ENCODE data around the gene CD9.
"Not testable (repeated sequence)": the region's sequence is repeated elsewhere in the genome, so short reads cannot be mapped to it uniquely, and the experiment has no call there.

Gene CD9

DNA sequence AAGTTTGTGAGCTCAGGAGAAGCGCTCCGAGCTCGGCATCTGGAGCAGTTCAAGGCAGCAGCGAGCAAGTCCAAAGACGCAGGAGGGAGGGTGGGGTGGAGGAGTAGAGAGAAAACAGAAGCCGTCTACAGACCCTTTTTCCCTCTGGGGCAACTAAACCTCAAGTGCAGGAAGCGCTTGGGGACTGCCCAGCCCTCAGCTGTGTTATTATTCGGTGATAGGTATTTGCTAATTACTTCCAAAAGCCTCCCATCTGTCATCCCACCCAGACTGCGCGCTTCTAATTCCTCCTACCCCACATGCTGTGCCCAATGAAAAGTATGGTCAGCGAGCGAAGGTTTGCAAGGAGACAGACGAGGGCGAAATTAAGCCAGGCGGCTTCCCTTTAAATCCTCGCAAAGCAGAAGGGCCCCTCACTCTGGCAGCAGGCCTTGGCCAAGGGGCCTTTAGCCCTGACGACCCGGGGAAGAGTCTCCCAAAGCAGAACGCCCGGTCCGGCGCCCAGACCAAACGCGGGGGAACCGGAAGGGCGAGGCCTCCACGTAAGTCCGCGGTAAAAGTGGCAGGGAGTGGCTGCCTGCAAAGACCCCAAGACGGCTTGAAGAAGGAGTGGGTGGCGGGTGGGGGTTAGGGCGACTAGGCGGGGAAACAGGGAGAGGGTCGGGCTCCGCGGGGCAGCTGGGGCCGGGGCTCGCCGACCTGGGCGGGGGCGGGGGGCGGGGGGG, 507 bp upstream of the CD9 start:
- DNase-seq = no peak

DNA sequence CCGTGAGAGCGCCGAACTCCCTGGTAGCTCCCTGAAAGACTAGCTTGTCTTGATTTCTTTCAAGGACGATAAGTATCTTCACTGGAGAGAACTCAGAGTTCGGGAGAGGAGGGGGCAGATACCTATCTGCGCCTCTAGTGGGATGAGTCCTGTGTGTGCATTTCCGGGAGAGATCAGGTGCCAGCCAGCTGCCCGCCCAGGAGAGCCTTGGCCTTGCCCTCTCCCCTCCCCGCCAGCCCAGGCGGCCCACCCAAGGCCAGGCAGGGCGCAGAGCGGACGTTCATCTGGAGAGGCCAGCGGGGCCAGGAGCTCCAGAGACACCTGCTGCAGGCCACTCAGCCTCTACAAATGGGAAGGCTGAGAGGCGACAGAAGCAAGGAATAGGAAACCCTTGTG, 1.0 kb downstream of the CD9 start:
- DNase-seq = peak; percentile 45

DNA sequence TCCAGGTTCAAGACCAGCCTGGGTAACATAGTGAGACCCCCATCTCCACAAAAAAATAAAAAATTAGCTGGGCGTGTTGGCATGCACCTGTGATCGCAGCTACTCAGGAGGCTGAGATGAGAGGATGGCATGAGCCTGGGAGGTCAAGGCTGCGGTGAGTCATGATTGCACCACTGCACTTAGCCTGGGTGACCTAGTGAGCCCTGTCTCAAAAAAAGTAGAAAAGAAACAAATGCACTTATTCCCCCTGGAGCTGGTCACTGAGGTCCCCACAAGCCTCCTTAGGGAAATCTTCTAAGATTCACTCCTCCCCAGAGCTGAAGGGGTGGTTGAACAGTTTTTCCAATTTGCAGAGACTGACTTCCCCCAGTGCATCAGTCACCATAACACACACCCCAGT, 1.6 kb downstream of the CD9 start:
- no peak for DNase-seq

DNA sequence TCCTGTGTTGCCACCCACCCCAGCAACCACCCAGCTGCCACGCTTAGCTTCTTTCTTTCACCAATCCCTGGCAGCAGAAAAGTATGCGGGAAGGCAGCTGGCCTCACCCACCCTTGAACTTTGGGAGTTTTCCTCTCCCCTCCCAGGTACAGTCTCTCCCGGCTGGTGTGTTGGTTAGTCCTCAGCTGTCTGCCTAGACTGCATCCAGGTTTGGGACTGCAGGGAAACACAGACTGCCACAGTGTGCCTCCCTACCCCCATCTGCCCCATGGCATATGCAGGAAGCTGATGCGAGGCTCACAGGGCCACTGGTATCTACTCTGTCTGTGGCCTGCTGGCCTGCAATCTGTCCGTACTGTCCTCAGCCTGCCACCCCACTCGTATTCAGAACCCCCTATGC, 2.1 kb downstream of the CD9 start:
- DNase-seq = no peak

DNA sequence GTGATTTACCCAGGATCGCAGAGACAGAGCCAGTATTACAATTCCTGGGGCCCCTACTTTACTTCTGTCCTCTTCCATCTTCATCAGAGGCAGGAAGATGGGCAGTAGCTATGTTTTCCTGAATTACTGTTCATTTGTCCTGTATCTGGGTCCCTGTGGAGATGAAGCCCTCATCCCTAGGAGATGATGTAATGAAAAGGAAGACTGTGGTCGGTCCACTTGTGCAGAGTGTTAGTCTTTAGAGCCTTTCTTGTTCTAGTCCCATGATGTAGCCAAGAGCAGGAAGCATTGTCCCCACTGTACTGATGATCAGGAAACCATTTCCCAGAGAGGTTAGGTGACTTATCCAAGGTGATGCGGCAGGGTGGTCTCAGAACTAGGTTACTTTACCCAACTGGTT, 2.6 kb downstream of the CD9 start:
- no peak for DNase-seq

DNA sequence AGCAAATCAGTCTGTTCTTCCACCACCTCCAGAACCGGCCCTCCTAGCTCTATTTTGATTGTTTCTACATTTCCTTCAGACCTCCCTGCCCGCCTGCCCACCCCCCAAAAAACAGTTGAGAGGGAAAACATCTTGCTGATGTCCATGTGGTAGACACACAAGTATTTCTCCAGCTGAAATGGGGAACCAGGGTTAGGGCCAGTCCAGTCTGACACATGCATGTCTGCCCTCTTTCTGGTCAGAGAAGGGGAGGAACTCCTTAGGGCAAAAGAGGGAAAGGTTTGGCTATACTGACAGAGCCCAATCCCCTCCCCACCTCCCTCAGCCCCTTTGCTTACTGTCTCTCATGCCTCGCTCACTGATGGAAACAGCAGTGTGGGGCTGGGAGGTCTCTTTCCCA, 3.4 kb downstream of the CD9 start:
- DNase-seq = no peak

DNA sequence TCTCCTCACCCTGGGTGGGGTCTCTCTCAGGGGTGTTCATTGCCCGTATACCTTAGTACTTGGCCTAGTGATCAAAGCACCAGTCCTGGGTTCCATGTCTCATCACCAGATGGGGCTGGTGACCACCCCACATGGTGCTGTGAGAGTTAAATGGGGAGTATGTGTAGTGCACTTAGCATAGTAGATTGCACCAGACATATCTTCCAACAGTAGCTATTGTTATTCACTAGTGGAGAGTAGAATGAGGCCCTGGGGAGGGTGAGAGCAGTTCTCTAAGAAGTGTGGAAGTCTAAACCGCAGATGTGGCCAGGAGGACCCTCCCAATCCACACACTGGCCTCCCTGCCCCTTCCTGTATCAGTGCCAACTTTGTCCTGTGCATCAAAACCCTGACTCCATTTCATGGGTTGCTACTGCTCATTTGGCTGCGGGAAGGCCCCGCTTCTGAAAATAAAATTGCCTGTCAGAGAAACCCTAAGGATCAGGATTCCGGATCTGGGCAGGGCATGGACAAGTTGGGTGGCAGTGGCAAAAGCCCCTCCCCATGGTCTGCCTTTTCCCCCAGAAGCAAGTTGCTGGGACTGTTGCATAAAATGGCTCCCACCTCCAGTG, 4.4 kb downstream of the CD9 start:
- DNase-seq = no peak

DNA sequence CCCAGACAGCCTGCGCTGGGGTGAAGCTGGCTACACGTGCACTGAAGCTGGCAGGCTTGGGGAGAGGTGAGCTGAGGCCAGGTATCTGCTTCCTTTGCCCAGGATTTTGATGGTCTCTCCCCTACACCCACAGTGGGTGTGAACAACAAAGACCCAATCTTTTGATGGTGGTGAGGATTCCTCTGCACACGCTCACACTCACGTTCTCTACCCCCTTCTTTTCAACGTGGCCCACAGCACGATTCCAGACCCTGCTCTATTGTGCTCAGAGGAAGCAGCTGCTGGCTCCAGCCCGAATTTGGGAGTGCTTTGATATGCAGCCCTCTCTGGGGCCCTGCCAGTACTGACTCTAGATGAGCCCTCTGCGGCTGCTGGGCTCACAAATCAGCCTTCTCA, 4.9 kb downstream of the CD9 start:
- no peak for DNase-seq

DNA sequence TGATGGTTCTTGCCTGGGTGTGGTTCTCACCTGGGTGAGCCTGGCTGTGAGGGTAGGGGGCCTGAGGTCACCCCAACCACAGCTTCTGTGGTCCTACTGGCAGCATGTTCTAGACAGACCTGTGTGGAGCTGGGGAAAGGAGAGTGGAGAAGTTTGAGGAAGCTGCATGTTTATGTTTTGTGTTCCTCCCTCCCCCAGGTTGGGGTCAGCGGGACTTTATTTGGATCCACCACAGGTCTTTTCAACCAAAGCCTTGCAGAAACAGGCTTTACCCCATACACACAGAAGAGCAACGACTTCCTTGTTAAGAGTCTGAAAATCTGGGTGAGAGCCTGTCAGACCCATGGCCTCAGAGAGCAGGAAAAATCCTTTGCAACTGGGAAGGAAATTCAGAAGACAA, 5.6 kb downstream of the CD9 start:
- DNase-seq = no peak

DNA sequence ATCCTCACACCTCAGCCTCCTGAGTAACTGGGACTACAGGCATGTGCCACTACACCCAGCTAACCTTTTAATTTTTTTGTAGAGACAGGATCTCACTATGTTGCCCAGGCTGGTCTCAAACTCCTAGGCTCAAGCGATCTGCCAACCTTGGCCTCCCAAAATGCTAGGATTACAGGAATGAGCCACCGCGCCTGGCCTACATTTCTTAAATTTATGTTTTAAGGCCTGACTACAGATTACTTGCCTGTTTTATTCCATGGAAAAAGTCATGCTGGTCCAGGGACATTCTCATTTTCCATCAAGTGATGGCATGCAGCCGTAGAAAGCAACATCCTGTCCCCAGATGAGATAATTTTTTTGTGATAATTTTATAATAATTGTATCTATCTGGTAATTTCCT, 6.1 kb downstream of the CD9 start:
- no peak for DNase-seq

DNA sequence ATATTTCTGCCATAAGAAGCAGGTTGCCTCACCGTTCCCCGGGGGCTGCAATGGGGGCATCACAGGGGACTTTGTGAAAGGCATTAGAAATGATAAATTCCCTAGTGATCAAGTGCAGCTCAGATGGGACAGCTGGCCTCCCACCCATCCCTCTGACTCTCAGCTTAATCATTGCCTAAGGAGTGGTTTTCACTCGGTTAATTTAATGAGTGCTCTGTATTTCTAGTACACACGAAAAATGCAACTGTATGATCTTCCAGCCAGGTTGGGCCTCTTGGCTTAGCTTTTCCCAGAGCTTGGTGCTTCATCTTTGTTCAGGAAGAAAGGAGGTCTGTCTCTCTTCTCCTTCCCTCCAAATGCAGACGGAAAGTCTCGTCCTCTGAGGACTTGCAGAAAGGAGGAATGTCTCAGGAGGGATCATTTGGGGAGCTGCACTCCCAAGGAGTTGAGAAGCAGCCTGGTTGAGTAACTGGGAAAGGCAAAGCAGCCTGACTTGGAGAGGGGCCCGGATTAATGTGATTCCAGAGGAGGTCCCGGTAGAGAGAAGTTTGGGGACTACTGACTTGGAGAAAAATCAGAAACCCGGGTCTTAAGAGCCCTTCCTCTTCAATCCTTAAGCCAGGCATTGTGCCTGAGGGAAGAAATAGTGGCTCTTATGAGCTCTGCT, 7.2 kb downstream of the CD9 start:
- DNase-seq = no peak

DNA sequence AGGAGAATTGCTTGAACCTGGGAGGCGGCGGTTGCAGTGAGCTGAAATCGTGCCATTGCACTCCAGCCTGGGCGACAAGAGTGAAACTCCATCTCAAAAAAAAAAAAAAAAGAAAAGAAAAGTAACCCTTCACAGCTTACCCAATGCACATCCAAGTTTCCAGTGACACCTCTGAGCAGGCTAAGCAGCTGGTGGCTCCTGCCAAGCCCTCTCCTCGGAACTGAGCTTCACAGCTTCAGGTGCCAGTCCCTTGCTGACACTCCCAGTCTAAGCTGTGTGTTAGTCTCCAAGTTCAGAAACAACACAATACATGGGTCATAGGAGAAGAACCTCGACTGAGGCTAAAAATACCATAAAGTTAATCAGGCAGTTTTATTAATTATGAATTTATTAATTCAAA, 7.9 kb downstream of the CD9 start:
- DNase-seq = no peak

DNA sequence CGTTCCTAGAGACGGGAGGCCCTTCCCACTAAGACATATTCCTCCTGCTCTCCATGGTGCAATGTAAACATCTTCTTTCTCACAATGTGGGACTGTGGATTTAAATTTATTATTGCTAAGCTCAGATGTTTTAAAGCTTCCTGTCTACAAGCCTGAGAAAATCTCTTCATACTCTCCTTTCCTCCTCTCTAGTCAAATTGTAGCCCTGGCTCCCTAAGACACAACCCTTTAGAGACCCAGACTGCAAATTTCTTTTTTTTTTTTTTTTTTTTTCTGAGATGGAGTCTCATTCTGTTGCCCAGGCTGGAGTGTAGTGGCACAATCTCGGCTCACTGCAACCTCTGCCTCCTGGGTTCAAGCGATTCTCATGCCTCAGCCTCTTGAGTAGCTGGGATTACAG, 9.2 kb downstream of the CD9 start:
- DNase-seq = not testable (repeated sequence)

DNA sequence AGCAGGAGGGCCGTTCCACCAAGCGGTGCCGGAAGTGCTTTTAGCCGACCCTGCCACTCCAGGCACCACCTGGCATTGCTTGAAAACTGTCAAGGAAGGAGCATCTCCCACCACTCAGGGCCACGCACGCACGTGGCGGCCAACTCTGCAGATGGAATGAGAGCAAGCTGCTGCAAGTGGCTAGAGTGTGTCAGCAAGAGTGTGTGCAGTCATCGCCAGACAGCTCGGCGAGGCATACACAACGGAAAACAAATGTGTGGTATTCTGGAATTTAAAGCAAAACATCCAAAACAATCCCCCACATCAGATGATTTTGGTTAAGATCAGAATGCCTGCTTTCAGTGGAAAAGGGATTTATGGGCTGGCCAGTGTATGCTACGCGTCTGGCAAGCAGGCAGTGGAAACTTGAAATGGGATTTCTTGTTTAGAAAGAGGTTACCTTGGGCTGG, 11.2 kb downstream of the CD9 start:
- DNase-seq = no peak

DNA sequence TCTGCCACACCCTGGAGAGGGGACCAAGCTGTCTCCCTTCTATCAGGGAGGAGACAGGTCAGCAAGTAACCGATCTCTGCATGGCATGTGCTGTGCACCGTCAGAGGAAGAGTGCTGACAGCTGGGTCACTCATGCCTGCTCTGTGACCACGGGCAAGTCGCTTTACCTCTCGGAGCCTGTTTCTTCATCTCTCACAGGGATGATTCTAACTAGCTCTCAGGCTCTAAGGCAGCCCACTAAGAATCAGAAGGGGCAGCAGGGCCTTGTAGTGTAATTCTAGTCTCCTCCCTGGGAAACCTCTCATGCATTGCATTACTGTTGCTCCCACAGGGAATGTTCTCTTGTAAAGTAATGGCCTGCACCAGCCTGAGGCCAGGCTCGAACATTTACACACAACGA, 11.9 kb downstream of the CD9 start:
- DNase-seq = no peak

DNA sequence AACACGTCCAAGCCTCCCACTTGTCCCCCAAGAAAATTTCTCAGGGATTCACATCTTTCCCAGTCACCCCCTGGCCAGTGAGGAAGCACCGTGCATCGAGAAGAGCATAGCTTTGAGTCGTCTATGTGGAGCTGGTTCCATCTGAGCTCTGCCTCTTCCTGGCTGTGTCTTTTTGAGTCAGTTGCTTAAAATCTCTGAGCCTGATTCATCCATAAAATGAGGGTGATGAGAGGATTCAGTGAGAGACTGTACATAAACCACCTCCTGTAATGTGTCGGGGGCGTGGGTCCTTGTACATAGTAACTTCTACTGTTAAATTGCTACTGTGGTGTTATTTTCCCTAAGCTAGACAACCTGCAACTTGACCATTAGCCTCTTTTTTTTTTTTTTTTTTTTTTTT, 13.8 kb downstream of the CD9 start:
- DNase-seq = no peak

DNA sequence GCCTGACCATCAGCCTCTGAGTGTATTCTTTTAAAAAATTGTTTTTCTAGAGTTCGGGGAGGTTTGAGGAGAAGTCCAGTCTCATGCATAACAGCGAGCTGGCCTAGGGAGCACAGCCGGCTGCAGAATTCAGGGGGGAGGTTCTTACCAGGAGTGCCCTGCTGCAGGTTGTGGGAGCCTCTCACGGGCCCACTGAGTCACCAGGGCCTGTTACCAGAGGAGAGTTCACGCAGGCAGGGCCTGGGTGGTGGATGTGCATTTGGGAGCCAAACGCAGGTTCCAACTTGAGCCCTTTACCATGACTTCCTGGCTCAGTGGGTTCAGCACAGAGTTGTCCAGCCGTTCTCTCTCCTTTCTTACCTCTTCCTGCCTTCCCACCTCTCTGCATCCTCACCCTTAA, 14.4 kb downstream of the CD9 start:
- no peak for DNase-seq

DNA sequence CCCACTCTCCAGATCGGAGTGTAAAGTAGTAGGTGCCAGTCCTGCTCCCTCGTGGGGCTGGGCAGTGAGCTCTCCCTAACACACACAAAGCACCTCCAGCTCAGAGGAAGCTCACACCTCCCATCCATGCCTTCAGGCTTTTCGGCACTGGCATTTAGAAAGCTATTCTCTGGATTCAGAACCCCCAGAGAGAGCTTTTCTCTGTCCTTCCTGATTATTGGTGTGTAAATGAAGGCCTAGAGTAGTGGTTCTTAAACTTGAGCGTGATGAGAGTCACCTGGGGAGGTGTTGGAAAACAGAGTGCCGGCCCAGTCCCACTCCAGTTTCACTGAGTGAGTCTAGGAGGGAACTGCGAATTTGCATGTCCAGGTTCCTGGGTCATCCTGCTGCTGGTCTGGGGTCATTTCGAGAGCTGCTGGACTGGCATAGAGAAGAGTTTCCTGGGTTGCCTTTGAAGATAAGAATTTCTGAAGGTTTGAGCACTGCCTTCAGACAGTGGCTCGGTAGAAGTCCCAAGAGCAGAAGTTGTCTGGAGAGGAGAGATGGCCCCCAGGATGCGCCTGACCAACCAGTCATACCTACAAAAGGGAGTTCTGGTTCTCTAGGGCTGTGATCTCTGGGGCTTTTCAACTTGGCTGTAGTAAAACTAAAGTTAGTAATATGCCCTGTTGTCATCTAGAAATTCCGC, 15.1 kb downstream of the CD9 start:
- no peak for DNase-seq

DNA sequence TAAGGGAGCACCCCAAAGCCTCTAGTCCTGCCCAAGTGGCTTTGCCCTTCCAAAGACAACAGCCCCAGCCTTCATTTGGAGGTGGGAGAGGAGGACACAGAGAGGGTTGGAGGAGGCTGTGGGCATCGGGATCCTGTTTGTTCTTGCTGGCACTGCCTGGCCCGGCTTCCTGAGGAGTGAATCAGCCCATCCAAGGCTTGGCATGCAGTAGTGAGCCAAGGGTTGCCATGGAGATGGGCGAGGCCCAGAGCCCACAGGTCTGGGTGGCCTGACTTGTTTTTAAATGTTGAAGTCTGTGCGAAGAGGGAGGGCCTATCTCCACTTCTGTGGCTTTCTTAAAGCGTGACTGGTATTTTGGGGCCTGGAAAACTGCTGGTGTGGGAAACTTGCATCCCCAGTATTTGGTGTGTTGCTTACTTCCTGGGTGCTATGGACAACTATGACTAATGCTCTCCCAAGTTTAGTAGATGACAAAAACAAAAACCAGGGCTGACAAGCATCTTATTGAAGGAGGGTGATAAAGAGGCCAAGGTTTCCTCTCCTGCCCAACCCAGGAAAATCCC, 15.8 kb downstream of the CD9 start:
- DNase-seq = peak; percentile 20

DNA sequence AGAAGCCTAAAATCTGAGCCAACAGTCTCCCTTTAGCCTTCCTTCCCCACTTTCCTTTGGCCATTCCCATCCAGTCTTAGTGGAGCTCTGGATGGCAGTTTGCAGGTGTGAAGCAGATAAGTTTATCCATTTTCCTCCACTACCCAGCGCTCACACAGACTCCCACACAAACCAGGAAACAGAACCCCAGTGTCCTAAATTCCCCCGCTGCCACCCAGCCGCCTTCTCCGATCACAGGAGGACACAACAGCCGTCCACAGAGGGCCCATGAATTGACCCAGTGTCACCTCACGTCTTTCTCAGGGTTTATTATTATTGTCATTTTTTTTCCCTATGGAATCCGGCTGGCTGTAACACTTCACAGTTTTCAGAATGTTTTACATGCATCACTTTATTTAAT, 16.4 kb downstream of the CD9 start:
- no peak for DNase-seq

DNA sequence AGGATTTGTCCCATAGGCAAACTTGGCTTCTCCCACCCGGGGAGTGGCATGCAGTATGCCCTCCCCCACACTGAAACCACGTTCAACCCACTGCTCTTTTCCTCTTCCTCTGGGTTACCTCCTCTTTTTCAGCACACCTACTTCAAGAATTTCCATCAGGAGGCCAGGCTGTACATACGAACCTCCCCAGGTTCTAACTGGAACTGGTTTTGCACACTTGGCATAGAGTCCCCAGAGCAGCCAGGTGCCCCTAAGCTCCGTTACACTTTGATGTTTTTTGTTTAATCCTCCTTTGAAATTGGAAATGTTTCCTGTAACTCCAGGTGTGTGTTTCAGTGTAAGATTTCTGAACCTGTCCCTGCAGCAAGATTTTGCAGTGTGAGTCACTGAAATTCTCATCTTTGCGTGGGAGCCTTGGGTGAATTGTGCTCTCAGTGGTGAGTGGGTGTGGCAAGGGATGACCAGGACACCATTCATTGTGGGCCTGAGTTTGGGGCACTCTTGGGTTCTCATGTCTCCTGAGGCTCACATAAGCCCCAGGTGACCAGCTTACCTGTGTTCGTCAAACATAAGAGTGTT, 18.2 kb downstream of the CD9 start:
- no peak for DNase-seq

DNA sequence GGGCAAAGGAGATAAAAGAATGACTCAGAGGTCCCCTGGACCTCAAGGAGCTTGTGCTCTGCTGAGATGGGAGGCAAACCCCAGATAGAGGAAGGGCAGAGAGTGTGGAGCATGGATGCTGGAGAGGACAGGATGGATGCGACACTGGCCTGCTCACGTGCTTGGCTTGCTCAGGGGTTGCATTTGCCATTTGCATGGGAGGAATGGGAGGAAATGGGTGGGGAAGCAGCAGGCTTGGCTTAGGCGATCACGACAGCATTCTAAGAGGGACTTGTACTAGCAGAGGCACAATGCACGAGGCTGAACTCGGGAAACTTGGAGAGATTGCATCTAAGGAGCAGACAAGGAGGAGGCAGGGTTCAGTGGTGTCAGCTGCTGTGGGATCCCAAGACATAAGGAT, 19.8 kb downstream of the CD9 start:
- DNase-seq = no peak

DNA sequence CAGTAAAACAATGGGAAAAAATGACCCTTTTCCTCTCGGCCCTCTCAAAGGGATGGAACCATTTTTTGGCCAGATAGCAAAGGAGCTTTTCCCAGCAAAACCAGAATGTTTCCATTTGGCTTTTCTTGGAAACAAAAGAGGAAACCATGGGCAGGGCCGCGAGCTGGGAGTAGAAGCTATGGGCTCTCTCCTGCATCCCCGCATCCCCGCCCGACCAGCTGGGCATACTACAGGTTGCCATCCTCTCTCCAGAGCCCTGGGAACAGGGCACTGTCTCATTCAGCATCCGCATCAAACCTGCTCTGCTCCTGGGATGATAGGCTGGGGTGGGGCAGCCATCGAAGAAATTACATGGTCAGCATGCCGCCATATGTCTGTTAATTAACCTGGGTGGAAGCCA, 20.9 kb downstream of the CD9 start:
- DNase-seq = no peak

All from NCI-H510A treated with DMSO at 0.1 percent for 48 hours (cell line).